Endothelial cell of umbilical vein (primary cell): ENCODE results near the gene SHC4. TPM values are rescaled to one million over a fixed set of nuclear protein-coding genes. Genes with fewer than 3 reads are reported as not detected.

ENCODE experiments used
- BruUV-seq: library from RNA; stranded (reverse); fragments of 400-500 nt; replicated peaks from 2 replicates; lab custom pipeline; 2021; lab: Mats Ljungman, UMichigan
- CTCF ChIA-PET: fragments of 300-600, 350-600 bp; sonication (Branson Sonifier 250); formaldehyde crosslinking; loops from one replicate; lab custom pipeline; 2021; ENCODE audit warnings: antibody characterized with exemption, inconsistent platforms; lab: Charles Lee
- POLR2A ChIA-PET: fragments of 300-600, 350-600 bp; sonication (Branson Sonifier 250); formaldehyde crosslinking; loops from one replicate; lab custom pipeline; 2021; ENCODE audit warnings: antibody characterized with exemption, inconsistent platforms; lab: Charles Lee
- DNase-seq: peaks from one replicate; pipeline ENCODE4 v3.0.0-alpha.2; 2011; ENCODE audit warnings: low read depth, low spot score
- FAIRE-seq: peaks from 2 replicates; lab custom pipeline; 2011; peaks lifted over from hg19 to GRCh38; lab: Jason Lieb, UNC
- H2AFZ ChIP-seq: 2 replicates; pipeline ENCODE4 v1.6.0; 2012; ENCODE audit warnings: low read depth, low read length, control low read depth, inconsistent platforms
- H3K27ac ChIP-seq: 2 replicates; pipeline ENCODE4 v1.5.1; 2011; ENCODE audit warnings: low read depth, mild to moderate bottlenecking, control low read depth, low read length, moderate library complexity; ENCODE audit not compliant: insufficient read depth
- H3K27me3 ChIP-seq, 2 experiments: 2 replicates each; pipeline versions ENCODE4 v1.6.0 to v1.6.1; 2011; ENCODE audit warnings: low read length in 2 of 2, mixed read lengths in 1 of 2; ENCODE audit not compliant: control insufficient read depth in 2 of 2, insufficient read depth in 2 of 2
- H3K36me3 ChIP-seq, 2 experiments: 2 replicates in 1 of 2; 3 replicates in 1 of 2; pipeline ENCODE4 v1.5.1; 2011; ENCODE audit warnings: low read length in 2 of 2, mild to moderate bottlenecking in 1 of 2, moderate library complexity in 1 of 2; ENCODE audit not compliant: control insufficient read depth in 2 of 2, insufficient read depth in 2 of 2; ENCODE audit errors: extremely low read depth in 1 of 2
- H3K4me1 ChIP-seq: 3 replicates; pipeline ENCODE4 v1.5.1; 2011; ENCODE audit warnings: mild to moderate bottlenecking, low read length; ENCODE audit not compliant: control insufficient read depth, insufficient read depth; ENCODE audit errors: extremely low read depth
- H3K4me2 ChIP-seq: 2 replicates; pipeline ENCODE4 v1.6.1; 2011; ENCODE audit warnings: low read length, control low read depth, mixed read lengths; ENCODE audit not compliant: insufficient read depth
- H3K4me3 ChIP-seq, 3 experiments: fragments of 200-600 bp in 1 of 3; sonication (generic), shearing (Covaris generic) in 1 of 3; replicated peaks in 1 of 3; 2 replicates each; pipeline ENCODE4 v1.5.1; 2011 to 2016; ENCODE audit warnings: control low read depth in 3 of 3, low read length in 3 of 3, mild to moderate bottlenecking in 2 of 3, inconsistent platforms in 1 of 3, low read depth in 1 of 3, moderate library complexity in 1 of 3; ENCODE audit not compliant: insufficient read depth in 1 of 3
- H3K79me2 ChIP-seq: 2 replicates; pipeline ENCODE4 v1.6.0; 2012; ENCODE audit warnings: low read length, inconsistent platforms; ENCODE audit not compliant: control insufficient read depth, insufficient read depth
- H3K9ac ChIP-seq: replicated peaks from 2 replicates; pipeline ENCODE3; 2011; ENCODE audit warnings: low read length, control low read depth; ENCODE audit not compliant: insufficient read depth; ENCODE audit errors: extremely low read depth
- H3K9me1 ChIP-seq: replicated peaks from 3 replicates; pipeline ENCODE4 v1.6.0; 2011; ENCODE audit warnings: mild to moderate bottlenecking, low read length; ENCODE audit not compliant: control insufficient read depth, insufficient read depth; ENCODE audit errors: extremely low read depth
- H3K9me3 ChIP-seq: replicated peaks from 2 replicates; pipeline ENCODE4 v1.5.1; 2012; ENCODE audit warnings: low read length, inconsistent platforms; ENCODE audit not compliant: control insufficient read depth, insufficient read depth
- H4K20me1 ChIP-seq: replicated peaks from 2 replicates; pipeline ENCODE3; 2011; ENCODE audit warnings: mild to moderate bottlenecking, low read length; ENCODE audit not compliant: control insufficient read depth, insufficient read depth; ENCODE audit errors: extremely low read depth
- CTCF ChIP-seq, 2 donors: IDR thresholded peaks; 1 replicate in 1 of 2; 2 replicates in 1 of 2; pipeline ENCODE4 v1.5.1; 2011; ENCODE audit warnings: low read length in 2 of 2, mild to moderate bottlenecking in 2 of 2, moderate library complexity in 2 of 2, control low read depth in 1 of 2, inconsistent platforms in 1 of 2, low read depth in 1 of 2; ENCODE audit not compliant: insufficient read depth in 1 of 2; ENCODE audit errors: extremely low read depth in 1 of 2
- EZH2 ChIP-seq: IDR thresholded peaks from 2 replicates; pipeline ENCODE4 v1.6.1; 2012; ENCODE audit warnings: borderline replicate concordance, low read depth, mild to moderate bottlenecking, moderate library complexity, low read length, inconsistent platforms; ENCODE audit not compliant: severe bottlenecking
- FOS ChIP-seq: IDR thresholded peaks from 2 replicates; pipeline ENCODE4 v1.6.1; 2011; ENCODE audit warnings: mild to moderate bottlenecking, low read length, moderate library complexity, borderline replicate concordance; ENCODE audit not compliant: insufficient read depth
- GATA2 ChIP-seq: IDR thresholded peaks from 2 replicates; pipeline ENCODE4 v1.7.0; 2011; ENCODE audit warnings: low read depth, mild to moderate bottlenecking, moderate library complexity, mixed read lengths, low read length; ENCODE audit not compliant: insufficient read length, insufficient read depth
- JUN ChIP-seq: IDR thresholded peaks from 2 replicates; pipeline ENCODE4 v1.6.1; 2011; ENCODE audit warnings: borderline replicate concordance, low read depth; ENCODE audit not compliant: insufficient read length, insufficient read depth
- MAX ChIP-seq: IDR thresholded peaks from 2 replicates; pipeline ENCODE4 v1.6.1; 2011; ENCODE audit not compliant: insufficient read depth, insufficient read length
- MYC ChIP-seq: IDR thresholded peaks from one replicate; pipeline ENCODE4 v1.6.1; 2011; ENCODE audit warnings: mild to moderate bottlenecking, low read depth, low read length
- POLR2A ChIP-seq: IDR thresholded peaks from 2 replicates; pipeline ENCODE4 v1.6.1; 2012; ENCODE audit warnings: low read depth, mild to moderate bottlenecking, control low read depth, low read length
- POLR2AphosphoS5 ChIP-seq: IDR thresholded peaks from 2 replicates; pipeline ENCODE4 v1.6.1; 2012; ENCODE audit warnings: low read depth, mild to moderate bottlenecking, control low read depth, low read length, moderate library complexity; ENCODE audit not compliant: insufficient read depth
- dilution Hi-C: fragments of 300-500 bp; cut with MboI; formaldehyde crosslinking; loops from one replicate; pipeline ENCODE4 v1.15.0; 2019; ENCODE audit warnings: low sequenced_read_pairs; ENCODE audit not compliant: extremely low pct_ligation_motif_present
- intact Hi-C: fragments of 100-400 bp; cut with micrococcal nuclease; formaldehyde crosslinking; loops from one replicate; pipeline ENCODE4 v1.10.0; 2022
- polyA plus RNA-seq, 4 experiments: library from polyadenylated mRNA; depleted of rRNA in 3 of 4; stranded (reverse) in 3 of 4; unstranded in 1 of 4; fragments of >200 nt; gene quantifications; 2 replicates each; pipeline versions ENCODE4 v1.2.1 to v1.2.3, GENCODE V29; 2011 to 2012; ENCODE audit warnings: missing spikeins in 1 of 4
- total RNA-seq: library from RNA; stranded (reverse); gene quantifications from 2 replicates; pipeline ENCODE4 v1.2.3, GENCODE V29; 2021

The SHC4 gene
- total and polyA plus RNA-seq, 2 donors (not counting 3 experiments of a cell fraction or from before 2014, with no cell fraction given) = 0.20 TPM; not detected in 1

- Histone ChIP-seq H3K4me2 (no peak overlapping the region), H3K79me2 (no peaks in the 10 kb centered on the region), H3K36me3 (no peaks in the 10 kb centered on the region), H3K27me3 (peaks cover 2 to 5% of the 10 kb centered on the region in 2 experiments), H3K9ac (no peak overlapping the region), H3K4me1 (no peaks in the 10 kb centered on the region), H4K20me1 (no peaks in the 10 kb centered on the region), H3K9me1 (no peaks in the 10 kb centered on the region), H3K27ac (no peak overlapping the region), H3K9me3 (no peaks in the 10 kb centered on the region), H3K4me3 (no peak overlapping the region), H2AFZ (no peak overlapping the region)
- DNase-seq (no peak), FAIRE-seq (no peak)
- intact Hi-C loops (no loop called here), dilution Hi-C loops (no loop called here)
- BruUV-seq = no TSS peak
- ChIA-PET POLR2A (no interaction called here), CTCF (no interaction called here)
- no peak for TF ChIP-seq POLR2AphosphoS5
- no peak for TF ChIP-seq CTCF (IDR thresholded peaks at IDR 0.05; ENCODE audit: extremely low read depth in 1 of 2, insufficient read depth in 1 of 2, low read depth in 1 of 2, low read length in 2 of 2)
- no peak for TF ChIP-seq GATA2
- TF ChIP-seq FOS = no peak
- no peak for TF ChIP-seq JUN
- TF ChIP-seq EZH2 = no peak
- TF ChIP-seq MAX = no peak
- no peak for TF ChIP-seq POLR2A
- no peak for TF ChIP-seq MYC
These were observed 138.6 kb downstream of the SHC4 start for GRCh38 chr15:48825075-48825474.
